SU-DHL-6 (cell line): ENCODE results near the gene UBR7.

Experiments
- CTCF ChIP-seq: fragments of 200-600 bp; sonication (generic); IDR thresholded peaks from one replicate; pipeline ENCODE4 v1.5.1; 2017; ENCODE audit warnings: antibody characterized with exemption, mild to moderate bottlenecking, low read length, moderate library complexity; ENCODE audit not compliant: insufficient read depth, poor library complexity, severe bottlenecking
- EZH2phosphoT487 ChIP-seq: fragments of 200-600 bp; sonication (generic), shearing (Covaris generic); conservative IDR thresholded peaks from 2 replicates; pipeline ENCODE4 v1.6.1; 2018; ENCODE audit warnings: mild to moderate bottlenecking, antibody characterized with exemption, low read length, moderate library complexity, mixed read lengths

GRCh38 chr14:93239869-93240677 lies 33.0 kb downstream of the UBR7 start:
- TF ChIP-seq CTCF (no peak), EZH2phosphoT487 (no peak)
